Tongue (tissue), 2 donors: Measurements from ENCODE around the gene NXPH2. TPM values are rescaled to one million over a fixed set of nuclear protein-coding genes. Genes with fewer than 3 reads are reported as not detected.
A peak's percentile ranks its signal among the peaks of the same experiment; 100 is the strongest.
"Not testable (repeated sequence)": the region's sequence is repeated elsewhere in the genome, so short reads cannot be mapped to it uniquely, and the experiment has no call there.

Experiments
- DNase-seq: peaks from one replicate; pipeline ENCODE4 v3.0.0-alpha.2; 2015
- total RNA-seq: library from RNA; depleted of rRNA; stranded (reverse); fragments of >200 nt; gene quantifications from one replicate; pipeline ENCODE4 v1.2.3, GENCODE V29; 2014

The NXPH2 gene
- total RNA-seq, 1 donor from 2014 or later, result 15.7 TPM

DNA sequence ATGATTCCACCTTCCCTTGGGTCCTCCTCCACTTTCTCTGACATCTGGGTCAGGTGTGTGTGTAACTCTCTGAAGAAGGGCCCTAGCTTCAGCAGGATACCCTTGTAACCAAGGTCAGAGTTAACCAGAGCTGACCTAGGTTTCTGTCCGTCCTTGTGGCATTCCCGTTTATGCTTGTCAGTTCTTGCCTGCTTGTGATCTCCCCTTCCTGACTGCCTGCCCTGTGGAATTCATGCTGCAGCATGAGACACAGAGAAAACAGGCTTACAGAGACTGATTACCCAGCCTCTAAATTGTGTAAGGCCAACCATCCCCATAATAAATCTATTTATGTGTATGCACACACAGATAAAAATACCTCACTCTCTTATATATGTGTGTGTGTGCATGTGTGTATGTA lies 22.8 kb downstream of the NXPH2 start:
- DNase-seq, result no peak

DNA sequence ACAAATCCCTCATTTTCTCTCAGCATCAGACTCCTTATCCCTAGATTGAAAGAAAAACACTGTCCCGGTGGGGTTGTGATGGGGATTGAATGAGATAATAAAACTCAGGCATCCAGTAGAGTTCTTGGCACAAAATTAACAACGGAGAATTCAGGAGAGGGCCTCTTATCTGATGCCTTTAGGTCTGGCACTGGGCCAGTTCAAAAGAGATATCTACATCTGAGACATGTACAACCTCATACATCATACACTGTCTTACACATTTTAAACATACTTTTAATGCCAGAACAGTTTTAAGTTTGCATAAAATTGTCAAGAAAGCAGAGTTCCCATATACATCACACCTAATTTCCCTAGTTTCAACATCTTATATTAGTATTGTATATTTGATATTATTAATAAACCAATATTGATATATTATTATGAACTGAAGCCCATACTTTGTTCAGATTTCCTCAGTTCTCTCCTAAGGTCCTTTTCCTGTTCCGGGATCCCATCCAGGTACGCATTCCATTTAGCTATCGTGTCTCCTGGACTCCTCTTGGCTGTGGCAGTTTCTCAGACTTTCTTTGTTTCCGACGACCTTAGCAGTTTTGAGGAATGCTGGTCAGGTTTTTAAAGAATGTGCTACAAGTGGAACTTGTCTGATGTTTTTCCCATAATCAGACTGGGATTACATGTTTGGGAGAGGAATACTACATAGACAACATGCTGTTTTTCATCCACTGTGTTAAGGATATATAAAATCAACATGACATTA lies 27.8 kb downstream of the NXPH2 start:
- DNase-seq, result no peak

DNA sequence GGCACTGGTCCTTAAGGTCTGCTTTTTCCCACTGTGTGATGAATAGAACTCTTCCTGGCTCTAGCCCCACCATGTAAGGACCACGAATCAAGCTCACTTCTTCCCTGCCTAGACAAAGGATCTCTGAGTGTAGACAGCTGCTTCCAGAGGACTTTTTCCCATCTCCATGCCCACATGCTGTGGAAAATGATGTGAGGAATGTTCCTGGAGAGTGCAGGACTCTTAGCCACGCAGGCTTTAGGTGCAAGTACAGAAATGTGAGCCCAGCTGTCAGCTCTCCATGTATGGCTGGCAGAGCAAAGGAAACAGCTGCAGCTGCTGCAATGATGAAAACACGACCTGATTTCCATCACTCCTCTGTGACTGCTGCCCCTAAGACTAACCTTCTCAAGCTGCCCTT lies 35.5 kb downstream of the NXPH2 start:
- DNase-seq, result peak; percentile 95

DNA sequence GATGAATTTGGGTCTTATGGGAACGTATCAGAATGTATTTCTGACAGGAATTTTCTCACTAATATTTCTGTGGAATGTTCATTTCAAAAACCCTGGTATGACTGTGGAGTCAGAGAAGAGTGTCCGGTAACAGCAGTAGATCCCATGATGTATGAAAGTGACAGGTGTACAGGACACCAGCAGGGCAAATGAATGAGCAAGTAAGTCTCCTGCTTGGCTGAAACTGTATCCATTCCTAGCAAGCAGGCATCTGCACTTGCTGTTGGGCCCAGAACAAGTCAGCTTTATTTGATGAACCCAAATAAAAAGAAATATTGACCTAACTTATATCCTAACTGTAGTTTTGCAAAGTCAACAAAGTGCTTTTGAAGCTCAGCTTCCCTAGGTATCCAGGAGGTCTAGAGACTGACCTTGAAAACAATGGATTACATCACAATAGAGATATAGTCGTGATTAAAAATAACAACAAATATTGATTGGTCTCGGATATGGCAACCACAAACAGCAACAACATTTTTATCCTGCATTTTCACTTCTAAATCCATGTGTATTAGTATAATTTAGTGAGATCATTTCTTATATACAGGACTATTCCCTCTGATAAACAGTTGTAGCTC lies 37.6 kb downstream of the NXPH2 start:
- DNase-seq, result peak; percentile 63

DNA sequence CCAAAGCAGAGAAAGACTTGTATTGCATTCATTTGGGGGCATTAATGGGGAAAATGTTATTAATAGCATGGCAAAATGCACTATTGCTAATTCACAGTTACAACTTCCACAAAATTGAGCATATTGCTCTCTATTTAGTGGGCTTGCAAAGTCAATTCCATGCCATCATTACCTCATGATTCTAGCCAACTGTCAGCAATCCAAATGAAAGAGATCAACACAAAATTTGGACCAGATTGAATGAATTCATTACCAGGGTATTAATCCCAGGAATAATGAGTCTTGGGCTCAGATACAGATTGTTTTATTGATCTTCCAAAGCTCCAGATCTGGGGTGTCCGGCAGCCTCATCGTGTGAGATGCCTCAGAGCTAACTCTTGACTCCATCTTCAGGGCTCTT lies 38.3 kb downstream of the NXPH2 start:
- DNase-seq, result no peak

DNA sequence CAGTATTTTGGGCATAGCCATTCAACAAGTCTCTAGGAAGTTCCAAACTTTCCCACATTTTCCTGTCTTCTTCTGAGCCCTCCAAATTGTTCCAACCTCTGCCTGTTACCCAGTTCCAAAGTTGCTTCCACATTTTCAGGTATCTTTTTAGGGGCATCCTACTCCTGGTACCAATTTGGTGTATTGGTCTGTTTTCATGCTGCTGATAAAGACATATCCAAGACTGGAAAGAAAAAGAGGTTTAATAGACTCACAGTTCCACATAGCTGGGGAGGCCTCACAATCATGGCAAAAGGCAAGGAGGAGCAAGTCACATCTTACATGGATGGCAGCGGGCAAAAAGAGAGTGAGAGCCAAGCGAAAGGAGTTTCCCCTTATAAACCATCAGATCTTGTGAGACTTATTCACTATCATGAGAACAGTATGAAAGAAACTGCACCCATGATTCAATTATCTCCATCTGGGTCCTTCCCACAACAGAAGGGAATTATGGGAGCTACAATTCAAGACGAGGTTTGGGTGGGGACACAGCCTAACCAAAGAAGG lies 43.1 kb downstream of the NXPH2 start:
- not testable (repeated sequence) for DNase-seq

DNA sequence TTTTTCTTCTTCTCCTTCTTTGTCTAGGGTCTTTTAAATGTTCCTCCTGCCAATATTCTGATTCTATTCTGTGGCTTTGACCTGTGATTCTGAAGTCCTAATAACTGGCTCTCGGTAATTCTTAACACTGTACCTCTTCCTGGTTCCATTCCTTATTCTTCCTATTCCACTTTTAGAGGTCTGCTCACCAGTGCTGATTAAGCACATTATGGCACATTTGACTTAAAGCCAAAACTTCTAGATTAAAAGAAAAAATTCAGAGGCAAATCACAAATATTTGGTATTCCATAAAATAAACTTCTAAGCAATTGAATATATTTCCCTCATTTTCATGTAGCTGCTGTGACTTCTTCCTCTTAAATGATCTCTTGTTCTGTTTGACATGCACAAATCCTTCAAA lies 47.5 kb downstream of the NXPH2 start:
- no peak for DNase-seq

DNA sequence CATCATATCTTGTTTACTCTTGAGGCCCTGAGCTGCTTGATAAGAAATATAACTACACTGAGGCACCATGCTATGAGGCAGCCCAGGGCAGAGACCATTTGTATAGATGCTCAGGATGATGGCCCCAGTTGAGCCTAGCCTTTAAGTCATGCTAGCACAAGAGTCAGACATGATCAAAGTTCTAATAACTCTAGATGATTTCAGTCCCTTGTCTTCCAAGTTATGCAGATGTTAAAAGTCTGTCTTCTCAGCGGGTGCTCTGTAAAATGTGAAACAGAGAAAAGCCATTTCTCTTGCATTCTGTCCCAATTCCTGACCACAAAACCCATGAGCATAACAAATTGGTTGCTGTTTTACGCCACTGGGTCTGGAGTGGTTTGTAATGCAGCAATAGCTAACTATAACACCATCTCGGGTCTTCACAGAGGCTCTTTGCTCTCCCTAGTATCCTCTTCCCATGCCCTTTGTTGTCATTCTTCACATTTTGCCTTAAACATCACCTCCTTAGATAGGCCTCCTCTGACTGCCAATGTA lies 49.6 kb downstream of the NXPH2 start:
- no peak for DNase-seq

DNA sequence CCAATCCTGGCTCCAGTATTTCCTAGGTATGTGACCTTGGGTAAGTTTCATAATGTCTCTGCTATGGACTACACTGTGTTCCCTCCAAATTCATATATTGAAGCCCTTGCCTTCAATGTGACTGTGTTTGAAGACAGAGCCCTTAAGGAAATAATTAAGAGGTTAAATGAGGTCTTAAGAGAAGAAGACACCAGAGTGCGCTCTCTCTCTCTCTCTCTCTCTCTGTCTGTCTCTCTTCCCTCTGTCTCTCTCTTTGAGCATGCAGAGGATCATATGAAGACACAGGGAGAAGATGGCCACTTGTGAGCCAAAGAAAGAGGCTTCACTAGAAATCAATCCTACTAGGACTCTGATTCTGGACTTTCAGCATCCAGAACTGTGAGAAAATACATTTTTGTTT lies 52.2 kb downstream of the NXPH2 start:
- DNase-seq, result no peak

DNA sequence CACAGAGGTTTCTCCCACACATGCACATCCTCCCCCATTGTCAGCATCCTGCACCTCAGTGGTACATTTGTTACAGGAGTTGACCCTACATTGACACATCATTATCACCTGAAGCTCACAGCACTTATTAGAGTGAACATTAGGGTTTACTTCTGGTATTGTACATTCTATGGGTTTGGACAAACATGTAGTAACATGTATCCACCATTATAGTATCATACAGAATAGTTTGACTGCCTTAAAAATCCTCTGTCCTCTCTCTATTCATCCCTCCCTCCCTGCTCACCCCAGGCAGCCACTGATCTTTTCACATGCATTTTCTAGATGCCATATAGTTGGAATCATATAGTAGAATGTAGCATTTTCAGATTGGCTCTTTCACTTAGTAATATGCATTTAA lies 53.5 kb downstream of the NXPH2 start:
- DNase-seq, result no peak

DNA sequence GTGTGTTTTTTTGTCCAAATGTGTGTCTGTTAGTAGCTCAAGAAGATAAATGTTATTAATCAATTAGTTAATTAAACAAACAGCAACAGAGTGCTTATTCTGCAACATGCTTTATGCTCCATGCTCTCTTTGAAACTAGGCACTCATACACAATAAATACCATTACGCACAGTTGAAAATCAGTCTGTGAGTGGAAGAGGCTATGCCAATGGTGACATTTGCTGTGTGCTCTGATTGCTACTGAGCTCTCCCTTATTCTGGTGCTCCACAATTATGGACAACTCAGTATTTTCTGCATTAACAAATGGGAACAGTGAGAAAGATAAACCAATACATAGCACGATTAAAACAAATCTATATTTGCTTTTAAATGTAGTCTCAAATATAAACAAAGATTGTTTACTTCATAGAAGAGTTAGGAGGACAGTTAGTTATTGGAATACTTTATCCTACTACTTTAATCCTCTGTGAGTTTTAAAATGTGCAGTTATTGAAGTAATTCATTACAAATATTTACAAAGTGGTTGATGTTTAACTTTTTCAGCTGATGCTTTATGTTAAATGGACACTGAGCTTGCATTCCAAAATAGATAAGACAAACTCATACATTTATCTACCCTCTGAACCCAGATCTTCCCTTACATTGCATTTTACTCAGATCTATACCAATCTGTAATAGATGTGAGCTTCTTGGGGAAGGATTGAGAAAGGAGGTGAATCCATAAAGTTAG lies 55.3 kb downstream of the NXPH2 start:
- DNase-seq, result no peak

DNA sequence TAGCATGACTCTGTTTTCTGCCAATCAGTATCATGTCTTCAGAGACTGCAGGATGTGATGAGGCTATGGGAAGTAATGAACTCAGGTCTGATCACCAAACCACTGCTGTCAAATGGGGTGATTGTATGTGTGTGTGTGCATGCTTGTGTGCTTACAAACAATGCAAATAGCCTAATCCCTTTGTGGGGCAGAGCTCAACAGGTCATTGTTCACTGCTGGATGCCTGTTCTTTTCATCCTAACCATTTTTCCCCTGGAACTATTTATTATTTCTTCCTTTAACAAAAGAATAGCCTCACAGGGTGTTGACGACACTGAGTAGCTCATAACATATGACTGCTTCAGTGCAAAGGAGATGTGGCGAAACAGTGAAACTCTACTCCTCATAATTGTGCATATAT lies 55.9 kb downstream of the NXPH2 start:
- DNase-seq, result no peak

DNA sequence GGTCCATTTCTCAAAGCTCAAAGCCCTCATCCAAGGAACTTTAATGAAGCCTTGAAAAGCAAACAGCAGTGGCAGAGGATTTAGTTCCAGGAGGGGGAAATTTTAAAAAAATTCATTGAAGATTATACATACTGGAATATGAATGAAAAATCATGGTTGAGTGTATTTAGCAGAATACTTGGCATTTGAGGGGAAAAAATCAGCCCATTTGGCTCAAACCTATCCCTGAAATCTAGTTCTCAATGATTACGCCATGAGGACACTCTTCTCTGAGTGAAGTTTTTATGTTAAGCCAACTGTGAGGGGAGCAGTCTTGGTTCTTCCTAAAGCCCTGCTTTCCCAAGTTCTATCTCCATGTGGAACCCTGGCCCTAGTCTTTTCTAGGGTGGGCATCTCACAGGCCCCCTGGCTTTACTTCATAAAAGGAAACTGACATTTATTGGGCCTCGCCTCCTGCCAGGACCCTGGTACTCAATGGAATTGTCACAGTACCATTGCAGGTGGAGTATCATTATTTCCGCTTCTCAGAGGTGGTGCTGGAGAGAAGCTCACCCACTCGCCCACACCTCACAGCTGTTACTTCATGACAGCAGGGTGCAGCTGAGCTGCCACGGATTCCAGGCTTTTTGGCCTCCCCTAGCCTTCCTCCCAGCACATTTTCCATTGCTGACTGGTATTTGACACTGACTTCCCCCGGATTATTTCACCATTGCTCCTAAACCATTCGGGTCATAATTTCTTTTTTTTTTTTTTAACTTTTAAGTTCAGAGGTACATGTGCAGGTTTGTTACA lies 56.8 kb downstream of the NXPH2 start:
- DNase-seq, result peak; percentile 73

DNA sequence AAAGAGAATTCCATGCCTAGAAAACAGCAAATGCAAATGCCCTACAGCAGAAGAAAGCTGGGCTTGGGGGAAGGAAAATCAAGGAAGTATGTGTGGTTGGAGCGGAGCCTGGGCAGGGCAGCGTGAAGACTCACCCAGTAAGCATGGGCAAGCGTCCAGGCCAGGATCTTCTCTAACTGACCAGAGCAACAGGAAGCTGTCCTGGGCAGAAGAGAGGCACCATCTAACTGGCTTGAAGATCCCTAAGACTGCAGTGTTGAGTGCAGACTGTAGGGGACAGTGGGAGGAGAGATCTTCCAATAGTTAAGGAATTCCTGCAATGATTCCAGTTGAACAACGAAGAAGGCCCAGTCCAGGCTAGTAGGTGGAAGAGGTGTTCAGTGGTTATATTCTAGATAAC lies 57.9 kb downstream of the NXPH2 start:
- no peak for DNase-seq

DNA sequence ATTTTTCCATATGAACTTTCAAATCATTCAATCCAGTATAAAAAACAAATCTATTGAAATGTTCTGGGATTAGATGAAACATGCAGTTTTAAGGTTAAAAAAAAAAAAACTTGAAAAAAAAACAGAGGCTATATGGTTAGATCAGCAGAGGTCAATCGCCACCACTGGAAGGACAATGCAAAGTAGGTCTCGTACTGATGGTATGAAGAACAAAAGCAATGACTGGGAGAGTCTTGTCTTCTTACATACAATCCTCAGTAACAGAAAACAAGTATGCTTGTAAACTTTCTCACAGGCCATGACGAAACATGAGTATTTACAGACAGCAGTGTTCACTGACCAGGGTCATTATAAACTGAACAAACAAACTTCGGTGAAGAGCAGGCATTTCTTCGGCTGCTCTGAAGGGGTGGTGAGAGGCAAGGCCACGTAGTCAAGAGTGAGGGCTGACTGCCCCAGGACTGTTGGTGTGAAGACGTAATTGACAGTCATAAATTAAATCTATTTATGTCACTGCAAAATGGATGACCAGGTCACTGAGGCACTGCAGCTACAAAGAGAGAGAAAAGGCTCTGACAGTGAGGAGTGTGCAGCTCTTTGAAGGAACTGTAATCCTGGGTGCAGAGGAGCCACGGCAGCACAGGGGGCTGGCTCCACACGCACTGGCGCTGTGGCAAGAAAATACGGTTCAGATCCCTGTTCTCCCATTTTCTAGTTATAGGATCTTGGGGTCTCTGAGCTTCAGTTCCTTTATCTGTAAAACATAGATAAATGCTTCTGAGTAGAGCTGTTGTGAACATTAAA lies 60.0 kb downstream of the NXPH2 start:
- no peak for DNase-seq

DNA sequence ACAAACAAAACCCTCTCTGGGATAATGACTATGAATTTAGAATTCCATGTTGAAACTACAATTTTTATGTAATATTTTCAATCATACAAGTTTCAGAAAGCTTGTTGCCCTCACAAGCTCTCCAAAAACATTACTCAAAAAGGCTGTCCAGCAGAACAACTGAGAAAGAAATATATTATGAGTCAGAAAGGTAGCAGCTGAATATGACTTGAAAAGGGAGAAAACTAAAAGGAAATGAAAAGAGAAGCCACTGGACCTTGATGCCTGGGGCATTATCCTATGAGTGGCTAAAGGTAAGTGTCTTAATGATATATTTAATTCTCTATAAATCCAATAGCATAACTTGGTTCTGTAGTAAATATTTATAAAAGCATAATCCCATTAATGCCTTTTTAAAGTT lies 61.8 kb downstream of the NXPH2 start:
- no peak for DNase-seq

DNA sequence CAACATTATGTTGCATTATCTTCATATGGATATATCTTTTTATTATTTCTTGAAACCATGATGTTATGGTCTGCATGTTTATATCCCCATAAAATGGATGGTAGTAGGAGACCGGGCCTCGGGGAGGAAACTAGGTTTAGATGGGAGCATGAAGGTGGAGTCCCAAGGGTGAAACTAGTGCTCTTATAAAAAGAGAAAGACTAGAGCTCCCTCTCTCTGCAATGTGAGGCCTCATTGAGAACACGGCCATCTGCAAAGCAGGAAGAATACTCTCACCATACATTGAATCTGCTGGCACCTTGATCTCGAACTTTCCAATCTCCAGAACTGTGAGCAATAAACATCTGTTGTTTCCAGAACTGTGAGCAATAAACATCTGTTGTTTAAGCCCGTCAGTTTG lies 64.0 kb downstream of the NXPH2 start:
- no peak for DNase-seq

DNA sequence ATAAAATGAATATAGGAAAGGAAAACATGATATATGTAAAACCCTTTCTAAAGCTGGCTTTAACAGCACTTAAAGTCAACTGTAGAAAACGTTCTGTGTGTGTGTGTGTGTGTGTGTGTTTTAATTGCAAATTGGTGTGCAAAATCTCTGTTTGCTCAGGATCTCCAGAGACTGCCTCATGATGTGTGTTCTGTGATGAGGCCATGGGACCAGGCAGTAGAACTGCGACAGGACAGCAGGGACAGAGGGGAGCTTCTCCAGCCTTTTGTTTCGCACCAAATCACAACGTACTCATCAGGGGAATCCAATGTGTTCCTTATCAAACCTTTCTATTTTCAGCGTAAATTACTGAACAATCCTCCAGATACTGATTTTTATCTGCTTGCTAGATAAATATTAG lies 66.7 kb downstream of the NXPH2 start:
- no peak for DNase-seq

DNA sequence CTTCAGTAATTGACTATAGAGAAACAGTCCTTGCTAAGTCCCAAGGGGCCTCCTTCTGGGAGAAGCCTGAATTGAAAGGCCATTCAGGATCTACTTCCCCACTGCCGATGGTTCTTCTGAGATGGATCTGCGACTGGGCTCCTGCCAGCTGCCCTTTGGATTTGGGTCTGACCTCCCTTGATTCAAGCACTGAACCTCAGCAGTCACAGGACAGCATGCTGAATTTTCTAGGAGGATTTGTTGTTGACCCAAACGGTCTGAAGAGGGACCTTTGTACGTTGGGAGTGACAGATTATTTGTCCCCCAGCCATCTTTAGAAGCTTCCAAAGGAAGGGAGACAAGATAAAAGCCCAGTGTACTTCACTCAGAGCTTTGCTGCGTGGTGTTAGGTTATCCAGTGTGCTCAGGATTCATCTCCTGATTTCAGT lies 67.1 kb downstream of the NXPH2 start:
- DNase-seq, result no peak

DNA sequence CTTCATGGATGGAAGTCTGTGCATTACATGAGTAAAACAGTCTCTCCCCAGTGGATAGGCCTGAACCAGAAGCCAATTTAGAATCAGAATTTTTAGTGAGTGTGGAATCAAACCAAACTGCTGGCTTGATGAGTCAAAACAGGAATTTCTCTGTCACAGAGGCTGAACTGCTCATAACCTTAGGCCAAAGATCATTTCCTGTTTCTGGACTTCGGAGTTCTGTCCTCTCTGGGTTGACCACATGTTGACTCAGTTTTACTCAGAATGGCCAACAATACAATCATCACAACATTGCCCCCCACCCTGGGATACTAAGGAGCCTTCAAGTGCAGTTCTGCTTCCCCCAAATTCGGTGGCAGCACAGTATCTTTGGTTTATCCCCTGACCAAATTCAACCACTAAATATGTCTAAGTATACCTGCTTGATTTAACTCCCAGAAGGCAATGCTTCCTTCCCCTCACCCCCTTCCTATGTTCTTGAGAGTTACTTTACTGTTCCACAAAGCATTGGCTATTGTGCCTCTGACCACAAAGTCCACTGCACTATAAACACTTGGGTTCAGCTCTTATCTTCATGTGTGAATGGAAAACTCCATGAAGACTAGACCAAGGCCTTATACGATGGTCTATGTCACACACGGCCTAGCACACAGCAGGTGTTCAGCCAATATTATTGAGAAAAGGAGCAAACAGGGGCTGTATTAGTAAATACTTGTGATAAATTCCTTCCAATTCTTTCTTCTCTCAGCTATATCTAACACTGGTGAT lies 67.8 kb downstream of the NXPH2 start:
- DNase-seq, result no peak
